ENCODE results near the gene RGS19. TPM values are rescaled to one million over a fixed set of nuclear protein-coding genes. Genes with fewer than 3 reads are reported as not detected.

Gene RGS19
- total RNA-seq, 1 experiment from 2014 or later = 17.2 TPM

DNA sequence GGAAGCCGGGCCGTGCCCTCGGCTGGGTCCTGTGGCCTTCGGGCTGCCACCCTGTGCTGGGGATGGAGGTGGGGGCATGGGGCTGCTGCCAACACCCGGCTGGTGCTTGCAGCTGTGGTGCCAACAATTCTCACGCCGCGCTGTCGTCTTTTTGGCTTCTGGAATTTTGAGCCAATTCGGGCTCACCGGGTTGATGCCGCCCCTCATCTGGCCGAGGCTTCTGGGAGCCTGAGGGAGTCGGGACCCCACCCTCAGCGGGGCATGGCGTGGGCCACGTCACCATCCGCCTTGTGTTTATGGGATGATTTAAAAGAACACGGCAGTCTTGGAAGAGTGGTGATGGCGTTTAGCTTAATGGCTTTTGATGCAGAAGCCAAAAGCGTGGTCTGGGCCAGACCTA, 36.7 kb upstream of the RGS19 start:
- Mint-ChIP-seq H3K4me3 (ENCODE audit: low read depth, unreplicated experiment) (no peak overlapping the region), H3K4me1 (ENCODE audit: low read depth, unreplicated experiment) (peaks cover 8% of the 10 kb centered on the region), H3K27me3 (ENCODE audit: unreplicated experiment) (peaks cover 62% of the 10 kb centered on the region), H3K36me3 (ENCODE audit: insufficient read depth, unreplicated experiment) (no peaks in the 10 kb centered on the region), H3K9me3 (ENCODE audit: low read depth, unreplicated experiment) (no peaks in the 10 kb centered on the region), H3K27ac (ENCODE audit: unreplicated experiment) (no peak overlapping the region)
- TF ChIP-seq, protein P1, sequence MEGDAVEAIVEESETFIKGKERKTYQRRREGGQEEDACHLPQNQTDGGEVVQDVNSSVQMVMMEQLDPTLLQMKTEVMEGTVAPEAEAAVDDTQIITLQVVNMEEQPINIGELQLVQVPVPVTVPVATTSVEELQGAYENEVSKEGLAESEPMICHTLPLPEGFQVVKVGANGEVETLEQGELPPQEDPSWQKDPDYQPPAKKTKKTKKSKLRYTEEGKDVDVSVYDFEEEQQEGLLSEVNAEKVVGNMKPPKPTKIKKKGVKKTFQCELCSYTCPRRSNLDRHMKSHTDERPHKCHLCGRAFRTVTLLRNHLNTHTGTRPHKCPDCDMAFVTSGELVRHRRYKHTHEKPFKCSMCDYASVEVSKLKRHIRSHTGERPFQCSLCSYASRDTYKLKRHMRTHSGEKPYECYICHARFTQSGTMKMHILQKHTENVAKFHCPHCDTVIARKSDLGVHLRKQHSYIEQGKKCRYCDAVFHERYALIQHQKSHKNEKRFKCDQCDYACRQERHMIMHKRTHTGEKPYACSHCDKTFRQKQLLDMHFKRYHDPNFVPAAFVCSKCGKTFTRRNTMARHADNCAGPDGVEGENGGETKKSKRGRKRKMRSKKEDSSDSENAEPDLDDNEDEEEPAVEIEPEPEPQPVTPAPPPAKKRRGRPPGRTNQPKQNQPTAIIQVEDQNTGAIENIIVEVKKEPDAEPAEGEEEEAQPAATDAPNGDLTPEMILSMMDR (IDR thresholded peaks at IDR 0.05; ENCODE audit: unreplicated experiment) = no peak
- no peak for DNase-seq
- CTCF ChIA-PET = interaction anchor here (1.6 to 2.1 kb wide), 2 partner anchors 32 to 77 kb away, joined by 7 to 8 read pairs; partner anchors contain the start of gene LKAAEAR1
- intact Hi-C loops (cut with micrococcal nuclease; ENCODE audit: unreplicated experiment) = no loop called here
- BruUV-seq (replicated peaks) = no TSS peak

DNA sequence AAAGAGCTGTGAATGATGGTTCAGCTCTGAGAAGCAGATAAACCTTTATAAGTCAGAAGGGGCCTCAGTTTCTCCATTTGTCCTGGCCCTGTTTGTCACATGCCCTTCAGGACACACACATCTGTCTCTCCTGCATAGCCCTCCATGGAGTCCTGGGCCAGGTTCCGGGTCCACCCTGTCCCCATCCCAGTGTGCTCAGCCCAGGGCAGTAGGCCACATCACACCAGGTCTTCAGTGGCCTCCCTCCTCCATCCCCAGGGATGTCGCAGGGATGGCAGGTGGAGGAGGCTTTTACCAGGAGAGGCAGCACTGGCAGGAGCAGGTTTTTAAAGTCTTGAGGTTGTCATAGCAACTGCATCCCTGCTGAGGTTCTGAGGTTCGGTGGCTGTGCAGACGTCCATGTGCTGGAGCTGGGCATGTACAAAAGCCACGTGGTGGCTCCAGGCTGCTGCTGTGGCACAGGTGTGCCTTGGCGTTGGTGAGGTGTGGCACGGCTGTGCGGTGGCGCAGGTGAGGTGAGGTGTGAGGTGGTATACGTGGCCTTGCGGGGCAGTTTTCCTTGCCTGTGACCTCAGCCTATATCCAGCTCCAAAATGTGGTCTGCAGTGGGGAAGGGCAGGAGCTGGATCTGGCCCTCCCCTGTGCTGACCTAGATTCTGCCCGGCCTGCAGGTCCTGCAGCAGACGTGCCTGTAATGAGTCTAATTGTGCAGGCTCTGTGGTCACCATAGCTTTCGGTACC, 36.0 kb upstream of the RGS19 start:
- Mint-ChIP-seq H3K27ac (ENCODE audit: unreplicated experiment) (no peak overlapping the region), H3K4me1 (ENCODE audit: low read depth, unreplicated experiment) (peaks cover 7% of the 10 kb centered on the region), H3K27me3 (ENCODE audit: unreplicated experiment) (peaks cover 63% of the 10 kb centered on the region), H3K9me3 (ENCODE audit: low read depth, unreplicated experiment) (no peaks in the 10 kb centered on the region), H3K4me3 (ENCODE audit: low read depth, unreplicated experiment) (no peak overlapping the region), H3K36me3 (ENCODE audit: insufficient read depth, unreplicated experiment) (no peaks in the 10 kb centered on the region)
- peak; percentile 2 for DNase-seq
- no TSS peak for BruUV-seq (replicated peaks)
- TF ChIP-seq, protein P1 (IDR thresholded peaks at IDR 0.05; ENCODE audit: unreplicated experiment) = no peak
- CTCF ChIA-PET = interaction anchor here (1.6 to 2.1 kb wide), 2 partner anchors 31 to 77 kb away, joined by 7 to 8 read pairs; partner anchors contain the start of gene LKAAEAR1
- intact Hi-C loops (cut with micrococcal nuclease; ENCODE audit: unreplicated experiment) = no loop called here

DNA sequence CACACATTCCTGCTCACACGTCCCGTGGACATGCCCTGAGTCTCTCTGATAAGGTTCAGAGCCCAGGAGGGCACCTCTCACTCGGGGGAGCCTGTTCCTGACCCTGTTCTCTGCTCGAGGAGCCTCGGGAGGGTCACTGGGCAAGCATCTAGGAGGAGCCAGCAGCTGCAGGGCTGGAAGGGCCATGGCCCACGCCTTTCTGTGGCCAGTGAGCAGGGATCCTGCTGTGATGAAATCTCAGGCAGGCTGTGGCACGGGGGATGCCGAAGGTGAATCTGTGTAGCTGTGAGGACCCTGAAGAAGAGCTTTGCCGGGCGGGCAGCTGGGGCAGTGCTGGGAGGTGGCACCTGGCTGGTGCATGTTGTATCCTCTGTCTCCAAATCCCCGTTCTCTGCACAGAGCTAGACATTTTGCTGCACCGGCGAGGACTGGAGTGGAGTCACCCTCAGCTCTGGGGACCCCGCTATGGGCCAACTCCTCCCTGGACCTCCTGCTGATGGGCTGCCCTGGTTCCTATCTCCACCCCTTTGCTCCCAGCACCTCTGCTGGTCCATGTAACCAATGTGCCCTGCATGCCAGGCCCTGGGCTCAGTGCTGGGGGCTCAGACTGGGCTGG, 35.1 kb upstream of the RGS19 start:
- intact Hi-C loops (cut with micrococcal nuclease; ENCODE audit: unreplicated experiment) = no loop called here
- CTCF ChIA-PET = interaction anchor here (1.6 kb wide), 1 partner anchor 31 kb away, joined by 7 read pairs; the partner anchor contains the start of gene LKAAEAR1
- Mint-ChIP-seq H3K27me3 (ENCODE audit: unreplicated experiment) (peaks cover 72% of the 10 kb centered on the region), H3K4me3 (ENCODE audit: low read depth, unreplicated experiment) (no peak overlapping the region), H3K9me3 (ENCODE audit: low read depth, unreplicated experiment) (no peaks in the 10 kb centered on the region), H3K27ac (ENCODE audit: unreplicated experiment) (no peak overlapping the region), H3K36me3 (ENCODE audit: insufficient read depth, unreplicated experiment) (no peaks in the 10 kb centered on the region), H3K4me1 (ENCODE audit: low read depth, unreplicated experiment) (no peaks in the 10 kb centered on the region)
- TF ChIP-seq, protein P1 (IDR thresholded peaks at IDR 0.05; ENCODE audit: unreplicated experiment) = no peak
- DNase-seq = no peak
- no TSS peak for BruUV-seq (replicated peaks)

DNA sequence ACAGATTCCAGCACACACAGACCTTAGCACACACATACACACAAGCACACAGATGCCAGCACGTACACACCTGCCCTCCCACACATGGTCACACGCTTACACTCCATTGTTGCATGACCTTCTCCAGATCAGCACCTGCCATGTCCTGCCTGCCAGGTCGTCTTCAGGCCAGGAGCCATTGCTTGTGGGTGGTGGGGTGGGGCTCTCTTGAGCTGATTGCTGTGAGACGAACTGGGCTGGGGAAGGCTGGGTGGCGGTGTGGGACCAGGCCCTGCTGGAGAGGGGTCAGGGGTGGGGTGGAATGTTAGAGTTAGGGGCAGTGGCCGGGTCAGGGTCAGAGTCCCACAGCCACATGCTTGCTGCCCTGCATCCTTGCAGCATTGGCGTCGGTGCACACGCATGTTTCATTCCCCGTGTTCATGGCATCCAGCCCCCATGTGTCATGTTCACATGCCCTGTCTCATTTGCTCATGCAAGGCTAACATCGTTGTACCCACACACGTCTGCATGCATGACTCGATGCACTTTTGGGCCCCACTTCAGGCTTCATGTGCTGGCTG, 34.6 kb upstream of the RGS19 start:
- no TSS peak for BruUV-seq (replicated peaks)
- CTCF ChIA-PET = no interaction called here
- H3K9me3 Mint-ChIP-seq (ENCODE audit: low read depth, unreplicated experiment) = no peaks in the 10 kb centered on the region
- H3K4me1 Mint-ChIP-seq (ENCODE audit: low read depth, unreplicated experiment) = no peaks in the 10 kb centered on the region
- peaks cover 78% of the 10 kb centered on the region for H3K27me3 Mint-ChIP-seq (ENCODE audit: unreplicated experiment)
- intact Hi-C loops (cut with micrococcal nuclease; ENCODE audit: unreplicated experiment) = no loop called here
- no peak overlapping the region for H3K27ac Mint-ChIP-seq (ENCODE audit: unreplicated experiment)
- DNase-seq = peak; percentile 3
- no peak overlapping the region for H3K4me3 Mint-ChIP-seq (ENCODE audit: low read depth, unreplicated experiment)
- H3K36me3 Mint-ChIP-seq (ENCODE audit: insufficient read depth, unreplicated experiment) = no peaks in the 10 kb centered on the region
- TF ChIP-seq, protein P1 (IDR thresholded peaks at IDR 0.05; ENCODE audit: unreplicated experiment) = no peak
